Panc1 (cell line): ENCODE results near the gene SETD7. TPM values are rescaled to one million over a fixed set of nuclear protein-coding genes. Genes with fewer than 3 reads are reported as not detected.

Experiments used
- ATAC-seq: fragments of 200-7000 bp; cut with Tn5 transposase; 2 replicates; pipeline ENCODE4 v1.9.1; 2020; ENCODE audit warnings: mild to moderate bottlenecking, moderate library complexity
- BruUV-seq: library from RNA; stranded (reverse); fragments of 400-500 nt; replicated peaks from 2 replicates; lab custom pipeline; 2021; lab: Mats Ljungman, UMichigan
- CTCF ChIA-PET: fragments of 300-600 bp; sonication (Branson Sonifier 250); formaldehyde crosslinking; loops from one replicate; lab custom pipeline; 2022; ENCODE audit warnings: antibody characterized with exemption; lab: Charles Lee
- POLR2A ChIA-PET: fragments of 300-600 bp; sonication (Branson Sonifier 250); formaldehyde crosslinking; loops from one replicate; lab custom pipeline; 2022; ENCODE audit warnings: antibody characterized with exemption; lab: Charles Lee
- DNase-seq: peaks from one replicate; pipeline ENCODE4 v3.0.0-alpha.2; 2010; ENCODE audit warnings: low read depth, low spot score
- H3K27ac ChIP-seq: 2 replicates; pipeline ENCODE4 v1.5.1; 2011; ENCODE audit warnings: mild to moderate bottlenecking, low read length, inconsistent platforms
- H3K27me3 ChIP-seq: fragments of 200-500 bp; sonication (Bioruptor generic); 2 replicates; pipeline ENCODE4 v1.6.0; 2014; ENCODE audit warnings: low read length, inconsistent platforms; ENCODE audit not compliant: control insufficient read depth, insufficient read depth
- H3K36me3 ChIP-seq: fragments of 200-500 bp; sonication (Bioruptor generic); 2 replicates; pipeline ENCODE4 v1.5.1; 2014; ENCODE audit warnings: inconsistent platforms, mild to moderate bottlenecking, low read length, moderate library complexity; ENCODE audit not compliant: control insufficient read depth, insufficient read depth
- H3K4me1 ChIP-seq: 2 replicates; pipeline ENCODE4 v1.5.1; 2011; ENCODE audit warnings: inconsistent platforms, mild to moderate bottlenecking, low read length, moderate library complexity; ENCODE audit not compliant: control insufficient read depth, insufficient read depth
- H3K4me3 ChIP-seq, 2 experiments: 2 replicates each; pipeline ENCODE4 v1.5.1; 2011 to 2012; ENCODE audit warnings: low read depth in 2 of 2, low read length in 2 of 2, mild to moderate bottlenecking in 2 of 2, inconsistent platforms in 1 of 2, moderate library complexity in 1 of 2
- H3K9me3 ChIP-seq: fragments of 200-500 bp; sonication (Bioruptor generic); 2 replicates; pipeline ENCODE4 v1.5.1; 2014; ENCODE audit warnings: low read depth, mild to moderate bottlenecking, inconsistent platforms, low read length, moderate library complexity; ENCODE audit not compliant: control insufficient read depth, insufficient read depth
- POLR2AphosphoS5 ChIP-seq: IDR thresholded peaks from 2 replicates; pipeline ENCODE4 v1.6.1; 2012; ENCODE audit warnings: mild to moderate bottlenecking, low read depth, low read length, moderate library complexity
- SIN3A ChIP-seq: IDR thresholded peaks from 2 replicates; pipeline ENCODE4 v1.6.1; 2012; ENCODE audit warnings: low read depth, mild to moderate bottlenecking, low read length, moderate library complexity, borderline replicate concordance; ENCODE audit not compliant: insufficient read depth
- TCF7L2 ChIP-seq: IDR thresholded peaks from 2 replicates; pipeline ENCODE4 v1.6.1; 2011; ENCODE audit warnings: mild to moderate bottlenecking, low read depth, low read length, inconsistent platforms
- in situ Hi-C: cut with HindIII; loops from 2 replicates; pipeline ENCODE4 v1.10.0; 2016; ENCODE audit warnings: low sequenced_read_pairs, low pct_unique_long_range_greater_than_20kb
- intact Hi-C: fragments of 100-400 bp; cut with micrococcal nuclease; formaldehyde crosslinking; loops from one replicate; pipeline ENCODE4 v1.10.0; 2022; ENCODE audit not compliant: unreplicated experiment
- total RNA-seq: library from RNA; stranded (reverse); gene quantifications from one replicate; pipeline ENCODE4 v1.2.1, GENCODE V29; 2021; ENCODE audit not compliant: unreplicated experiment
- TF ChIP-seq, protein P1 (sequence below), 2 experiments: IDR thresholded peaks; 2 replicates each; pipeline ENCODE4 v1.6.1; 2011 to 2012; ENCODE audit warnings: low read depth in 2 of 2, control low read depth in 1 of 2, low read length in 1 of 2, mild to moderate bottlenecking in 1 of 2, moderate library complexity in 1 of 2; ENCODE audit not compliant: insufficient read depth in 1 of 2
- TF ChIP-seq, protein P2 (sequence below): fragments of 450-650 bp; IDR thresholded peaks from 2 replicates; pipeline ENCODE4 v1.5.1; 2017; ENCODE audit warnings: mild to moderate bottlenecking

SETD7 gene
- total RNA-seq, 1 experiment from 2014 or later, result 24.8 TPM

DNA sequence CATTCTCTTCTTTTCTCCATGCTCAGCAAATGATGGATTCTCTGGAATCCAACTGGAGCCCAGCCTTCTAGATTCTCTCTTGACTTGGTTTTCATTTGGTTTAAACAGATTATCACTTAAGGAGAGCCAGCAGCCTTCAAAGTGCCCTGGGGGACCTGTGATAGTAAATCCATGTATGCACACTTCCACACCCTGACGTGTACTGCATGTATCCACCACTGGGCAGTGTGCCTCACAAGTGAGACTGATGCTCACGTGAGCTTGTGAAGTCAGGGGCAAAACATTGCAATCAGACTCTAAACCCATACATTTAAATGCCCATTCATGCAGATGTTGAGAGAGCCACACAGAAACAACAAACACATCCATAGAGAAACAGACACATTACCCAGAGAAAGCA is 28.0 kb upstream of the SETD7 start:
- Histone ChIP-seq H3K27ac (no peak overlapping the region), H3K4me1 (no peaks in the 10 kb centered on the region), H3K4me3 (no peak overlapping the region), H3K9me3 (no peaks in the 10 kb centered on the region), H3K36me3 (no peaks in the 10 kb centered on the region), H3K27me3 (no peaks in the 10 kb centered on the region)
- TF ChIP-seq SIN3A, result no peak
- TF ChIP-seq TCF7L2, result no peak
- TF ChIP-seq, protein P1, sequence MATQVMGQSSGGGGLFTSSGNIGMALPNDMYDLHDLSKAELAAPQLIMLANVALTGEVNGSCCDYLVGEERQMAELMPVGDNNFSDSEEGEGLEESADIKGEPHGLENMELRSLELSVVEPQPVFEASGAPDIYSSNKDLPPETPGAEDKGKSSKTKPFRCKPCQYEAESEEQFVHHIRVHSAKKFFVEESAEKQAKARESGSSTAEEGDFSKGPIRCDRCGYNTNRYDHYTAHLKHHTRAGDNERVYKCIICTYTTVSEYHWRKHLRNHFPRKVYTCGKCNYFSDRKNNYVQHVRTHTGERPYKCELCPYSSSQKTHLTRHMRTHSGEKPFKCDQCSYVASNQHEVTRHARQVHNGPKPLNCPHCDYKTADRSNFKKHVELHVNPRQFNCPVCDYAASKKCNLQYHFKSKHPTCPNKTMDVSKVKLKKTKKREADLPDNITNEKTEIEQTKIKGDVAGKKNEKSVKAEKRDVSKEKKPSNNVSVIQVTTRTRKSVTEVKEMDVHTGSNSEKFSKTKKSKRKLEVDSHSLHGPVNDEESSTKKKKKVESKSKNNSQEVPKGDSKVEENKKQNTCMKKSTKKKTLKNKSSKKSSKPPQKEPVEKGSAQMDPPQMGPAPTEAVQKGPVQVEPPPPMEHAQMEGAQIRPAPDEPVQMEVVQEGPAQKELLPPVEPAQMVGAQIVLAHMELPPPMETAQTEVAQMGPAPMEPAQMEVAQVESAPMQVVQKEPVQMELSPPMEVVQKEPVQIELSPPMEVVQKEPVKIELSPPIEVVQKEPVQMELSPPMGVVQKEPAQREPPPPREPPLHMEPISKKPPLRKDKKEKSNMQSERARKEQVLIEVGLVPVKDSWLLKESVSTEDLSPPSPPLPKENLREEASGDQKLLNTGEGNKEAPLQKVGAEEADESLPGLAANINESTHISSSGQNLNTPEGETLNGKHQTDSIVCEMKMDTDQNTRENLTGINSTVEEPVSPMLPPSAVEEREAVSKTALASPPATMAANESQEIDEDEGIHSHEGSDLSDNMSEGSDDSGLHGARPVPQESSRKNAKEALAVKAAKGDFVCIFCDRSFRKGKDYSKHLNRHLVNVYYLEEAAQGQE (IDR thresholded peaks at IDR 0.05; ENCODE audit: insufficient read depth in 1 of 2, low read depth in 2 of 2, low read length in 1 of 2), result no peak
- no peak for TF ChIP-seq POLR2AphosphoS5
- TF ChIP-seq, protein P2, sequence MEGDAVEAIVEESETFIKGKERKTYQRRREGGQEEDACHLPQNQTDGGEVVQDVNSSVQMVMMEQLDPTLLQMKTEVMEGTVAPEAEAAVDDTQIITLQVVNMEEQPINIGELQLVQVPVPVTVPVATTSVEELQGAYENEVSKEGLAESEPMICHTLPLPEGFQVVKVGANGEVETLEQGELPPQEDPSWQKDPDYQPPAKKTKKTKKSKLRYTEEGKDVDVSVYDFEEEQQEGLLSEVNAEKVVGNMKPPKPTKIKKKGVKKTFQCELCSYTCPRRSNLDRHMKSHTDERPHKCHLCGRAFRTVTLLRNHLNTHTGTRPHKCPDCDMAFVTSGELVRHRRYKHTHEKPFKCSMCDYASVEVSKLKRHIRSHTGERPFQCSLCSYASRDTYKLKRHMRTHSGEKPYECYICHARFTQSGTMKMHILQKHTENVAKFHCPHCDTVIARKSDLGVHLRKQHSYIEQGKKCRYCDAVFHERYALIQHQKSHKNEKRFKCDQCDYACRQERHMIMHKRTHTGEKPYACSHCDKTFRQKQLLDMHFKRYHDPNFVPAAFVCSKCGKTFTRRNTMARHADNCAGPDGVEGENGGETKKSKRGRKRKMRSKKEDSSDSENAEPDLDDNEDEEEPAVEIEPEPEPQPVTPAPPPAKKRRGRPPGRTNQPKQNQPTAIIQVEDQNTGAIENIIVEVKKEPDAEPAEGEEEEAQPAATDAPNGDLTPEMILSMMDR, result no peak
- in situ Hi-C loops, result no loop called here
- ATAC-seq (no peak), DNase-seq (no peak)
- ChIA-PET CTCF (no interaction called here), POLR2A (no interaction called here)
- intact Hi-C loops, result no loop called here
- BruUV-seq, result no TSS peak

DNA sequence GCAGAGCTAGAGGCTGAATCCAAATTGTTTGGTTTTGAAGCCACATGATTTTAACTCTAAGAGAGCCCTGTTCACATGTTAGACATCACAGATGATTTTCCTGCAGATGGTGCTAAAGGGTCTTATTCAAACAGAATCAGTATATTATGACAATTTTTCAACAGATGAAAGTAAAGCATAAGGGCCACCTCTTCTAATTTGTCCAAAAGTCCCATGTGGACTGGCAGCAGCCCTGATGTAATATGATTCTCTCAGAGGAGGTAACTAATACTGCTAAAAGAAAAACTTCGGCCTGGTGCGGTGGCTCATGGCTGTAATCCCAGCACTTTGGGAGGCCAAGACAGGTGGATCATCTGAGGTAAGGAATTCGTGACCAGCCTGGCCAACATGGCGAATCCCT is 26.0 kb upstream of the SETD7 start:
- no peak overlapping the region for H3K27ac ChIP-seq
- CTCF ChIA-PET, result no interaction called here

More for the DNA sequence above, 26.0 kb upstream of the SETD7 start:
- no peak for ATAC-seq
- Histone ChIP-seq H3K9me3 (no peaks in the 10 kb centered on the region), H3K4me1 (no peaks in the 10 kb centered on the region), H3K27me3 (no peaks in the 10 kb centered on the region), H3K36me3 (no peaks in the 10 kb centered on the region), H3K4me3 (no peak overlapping the region)
- no TSS peak for BruUV-seq
- DNase-seq, result no peak
- in situ Hi-C loops, result no loop called here
- POLR2A ChIA-PET, result no interaction called here
- intact Hi-C loops, result no loop called here
- no peak for TF ChIP-seq POLR2AphosphoS5
- TF ChIP-seq, protein P1 (IDR thresholded peaks at IDR 0.05; ENCODE audit: insufficient read depth in 1 of 2, low read depth in 2 of 2, low read length in 1 of 2), result no peak
- no peak for TF ChIP-seq TCF7L2
- TF ChIP-seq, protein P2, result no peak; the same call in 1 of the 2 replicates
- TF ChIP-seq SIN3A, result no peak
